K562 (cell line): Measurements from ENCODE around the gene CCDC183. TPM values are rescaled to one million over a fixed set of nuclear protein-coding genes. Genes with fewer than 3 reads are reported as not detected.

ENCODE experiments used
- ATAC-seq: fragments of 200-7000 bp; cut with Tn5 transposase; 3 replicates; pipeline ENCODE4 v1.9.1; 2020; ENCODE audit warnings: moderate library complexity
- BruUV-seq: library from RNA; stranded (reverse); fragments of 400-500 nt; replicated peaks from 2 replicates; lab custom pipeline; 2021; lab: Mats Ljungman, UMichigan
- CTCF ChIA-PET: fragments of 300-600 bp; formaldehyde crosslinking; extraction: SDS; loops from one replicate; lab custom pipeline; 2021; ENCODE audit warnings: low intra/inter-chr PET ratio; lab: Yijun Ruan, JAX
- POLR2A ChIA-PET: fragments of 300-600, 350-650 bp; sonication (Branson Sonifier 250); formaldehyde crosslinking; extraction: SDS; loops from one replicate; lab custom pipeline; 2021; ENCODE audit warnings: antibody characterized with exemption, inconsistent platforms; lab: Yijun Ruan, JAX
- DNase-seq, 4 experiments: peaks; one replicate each; pipeline versions ENCODE4 v3.0.0 to v3.0.0-alpha.2; 2011 to 2018; ENCODE audit warnings: low spot score in 3 of 4, mixed read lengths in 3 of 4; ENCODE audit errors: extremely low read depth in 1 of 4
- FAIRE-seq: peaks from 2 replicates; lab custom pipeline; 2011; peaks lifted over from hg19 to GRCh38; lab: Jason Lieb, UNC
- H2AFZ ChIP-seq: 2 replicates; pipeline ENCODE4 v1.6.0; 2011; ENCODE audit warnings: low read depth, low read length, control low read depth, inconsistent platforms
- H3K27ac ChIP-seq: fragments of 200-600 bp; 3 replicates; pipeline ENCODE4 v1.8.0; 2011; ENCODE audit warnings: low read depth, mild to moderate bottlenecking, control low read depth, inconsistent platforms, low read length, moderate library complexity, mixed read lengths; ENCODE audit errors: extremely low read depth
- H3K27me3 ChIP-seq, 2 experiments: fragments of 300-600 bp in 1 of 2; 2 replicates in 1 of 2; 3 replicates in 1 of 2; pipeline versions ENCODE4 v1.6.0 to v1.8.0; 2011; ENCODE audit warnings: inconsistent platforms in 2 of 2, low read length in 2 of 2, mild to moderate bottlenecking in 1 of 2, mixed read lengths in 1 of 2, moderate library complexity in 1 of 2; ENCODE audit not compliant: control insufficient read depth in 2 of 2, insufficient read depth in 2 of 2
- H3K36me3 ChIP-seq: fragments of 300-600 bp; 3 replicates; pipeline ENCODE4 v1.8.0; 2011; ENCODE audit warnings: mild to moderate bottlenecking, low read length, inconsistent platforms; ENCODE audit not compliant: control insufficient read depth, insufficient read depth
- H3K4me1 ChIP-seq, 2 experiments: fragments of 200-600 bp in 1 of 2; replicated peaks in 1 of 2; 2 replicates in 1 of 2; 3 replicates in 1 of 2; pipeline versions ENCODE4 v1.5.1 to v1.8.0; 2011; ENCODE audit warnings: inconsistent platforms in 2 of 2, low read length in 2 of 2, mild to moderate bottlenecking in 1 of 2, mixed read lengths in 1 of 2, moderate library complexity in 1 of 2; ENCODE audit not compliant: control insufficient read depth in 2 of 2, insufficient read depth in 2 of 2
- H3K4me2 ChIP-seq: 2 replicates; pipeline ENCODE4 v1.6.1; 2011; ENCODE audit warnings: low read length, control low read depth, inconsistent platforms, mixed read lengths; ENCODE audit not compliant: insufficient read depth
- H3K4me3 ChIP-seq: fragments of 200-600 bp; sonication (generic), shearing (Covaris generic); 2 replicates; pipeline ENCODE4 v1.5.1; 2016; ENCODE audit warnings: control low read depth, inconsistent platforms
- H3K79me2 ChIP-seq: fragments of 200-600 bp; 3 replicates; pipeline ENCODE4 v1.8.0; 2011; ENCODE audit warnings: low read length, inconsistent platforms; ENCODE audit not compliant: control insufficient read depth, insufficient read depth
- H3K9ac ChIP-seq, 2 experiments: 2 replicates each; pipeline versions ENCODE4 v1.6.0 to v1.6.1; 2011; ENCODE audit warnings: low read depth in 2 of 2, low read length in 2 of 2, control low read depth in 1 of 2, inconsistent platforms in 1 of 2, mild to moderate bottlenecking in 1 of 2, mixed read lengths in 1 of 2; ENCODE audit not compliant: insufficient read depth in 1 of 2
- H3K9me1 ChIP-seq: one replicate; pipeline ENCODE4 v1.6.0; 2011; ENCODE audit warnings: inconsistent platforms, mild to moderate bottlenecking, low read length, moderate library complexity; ENCODE audit not compliant: control insufficient read depth, insufficient read depth
- H3K9me3 ChIP-seq: replicated peaks from 2 replicates; pipeline ENCODE4 v1.5.1; 2011; ENCODE audit warnings: low read depth, low read length, inconsistent platforms; ENCODE audit not compliant: control insufficient read depth, insufficient read depth
- H4K20me1 ChIP-seq: replicated peaks from 2 replicates; pipeline ENCODE4 v1.6.1; 2011; ENCODE audit warnings: low read length, inconsistent platforms, mixed read lengths; ENCODE audit not compliant: control insufficient read depth, insufficient read depth
- ZBTB33 ChIP-seq: sonication (generic); formaldehyde crosslinking; IDR thresholded peaks from 2 replicates; pipeline ENCODE4 v1.8.1; 2023; ENCODE audit warnings: mild to moderate bottlenecking, missing genetic modification reagents
- ZNF436 ChIP-seq: fragments of 250-450, 450-650 bp; sonication (Bioruptor Pico); formaldehyde crosslinking; IDR thresholded peaks from 2 replicates; pipeline ENCODE4 v1.7.0; 2020; ENCODE audit warnings: mild to moderate bottlenecking
- WGBS: fragments of 100-300 bp; shearing (Covaris generic); methylation state at CpG from one replicate; pipeline ENCODE4 v1.1.6; 2016; ENCODE audit warnings: low coverage, mixed read lengths; ENCODE audit not compliant: insufficient coverage; ENCODE audit errors: missing lambda C conversion rate; 5-methylcytosine and 5-hydroxymethylcytosine counted together
- in situ Hi-C: fragments of 300-500 bp; cut with MboI; formaldehyde crosslinking; loops from 4 replicates; pipeline ENCODE4 v1.15.0; 2018; ENCODE audit warnings: inconsistent platforms, mixed read lengths
- intact Hi-C: fragments of 100-400 bp; cut with micrococcal nuclease; formaldehyde crosslinking; loops from 2 replicates; pipeline ENCODE4 v1.14.2; 2022
- polyA plus RNA-seq, 8 experiments: library from polyadenylated mRNA; depleted of rRNA in 4 of 8; stranded (reverse) in 5 of 8; unstranded in 3 of 8; fragments of >200 nt; fragmentation: Nextera tagmentation in 2 of 8; fragmentation: Illumina TruSeq in 1 of 8; extraction: Ambion mirVana in 2 of 8; extraction: Trizol in 1 of 8; gene quantifications; 2 replicates each; pipeline versions ENCODE4 v1.2.1 to v1.2.3, GENCODE V29; 2011 to 2014; ENCODE audit warnings: inconsistent platforms in 1 of 8, missing spikeins in 1 of 8
- total RNA-seq, 7 experiments: library from RNA; depleted of rRNA in 6 of 7; stranded (reverse); fragments of >200 nt in 6 of 7; fragmentation: Illumina TruSeq in 2 of 7; extraction: Trizol in 2 of 7; gene quantifications; 2 replicates each; pipeline versions ENCODE4 v1.2.1 to v1.2.3, GENCODE V29; 2011 to 2021; ENCODE audit warnings: low replicate concordance in 1 of 7

Gene CCDC183
- total and polyA plus RNA-seq, 9 of the 15 experiments (the other 6 are each of a cell fraction or from before 2014, with no cell fraction given): 0.21 to 0.60 (median 0.29) TPM; not detected in 4

GRCh38 chr9:136821826-136822544 is 25.8 kb downstream of the CCDC183 start:
- FAIRE-seq: no peak
- H3K9me3 ChIP-seq: no peaks in the 10 kb centered on the region
- no peaks in the 10 kb centered on the region for H3K9me1 ChIP-seq
- CTCF ChIA-PET: no interaction called here
- intact Hi-C loops: no loop called here
- TF ChIP-seq ZBTB33 (0 out of 2 replicates have a peak, but pooled peaks have one; percentile 0), ZNF436 (CRISPR knock-in tag) (no peak)
- TF ChIP-seq, all 486 proteins: peak for 1
- in situ Hi-C loops: no loop called here
- H3K9ac ChIP-seq: peak overlapping the region in 1 of 2 experiments; percentile 35; a peak in 1 of 4 replicates
- peaks cover 71% of the 10 kb centered on the region; the same call in 2 of the 3 replicates for H3K36me3 ChIP-seq
- H3K4me1 ChIP-seq: peaks cover 0 to 33% of the 10 kb centered on the region in 2 experiments; a peak in 2 of 5 replicates
- H4K20me1 ChIP-seq: no peaks in the 10 kb centered on the region; the same call in 1 of the 2 replicates
- 91% methylated on average over 6 of the region's 42 CpGs for WGBS
- H3K79me2 ChIP-seq: peaks cover 50% of the 10 kb centered on the region
- POLR2A ChIA-PET: interaction anchor here (0.6 to 0.9 kb wide), 3 partner anchors 9 to 308 kb away, joined by 3 to 4 read pairs (median 3); no protein-coding TSS in a partner anchor
- no peak overlapping the region for H3K27ac ChIP-seq
- H3K4me2 ChIP-seq: no peak overlapping the region
- H2AFZ ChIP-seq: no peak overlapping the region
- no TSS peak for BruUV-seq
- no peak for ATAC-seq
- H3K4me3 ChIP-seq: no peak overlapping the region
- H3K27me3 ChIP-seq: no peaks in the 10 kb centered on the region
- DNase-seq: no peak
